Ovary (tissue), 9 donors: ENCODE results near the gene TCEA2. TPM values are rescaled to one million over a fixed set of nuclear protein-coding genes. Genes with fewer than 3 reads are reported as not detected.

Source experiments
- DNase-seq, 5 donors: peaks; one replicate each; pipeline ENCODE4 v3.0.0-alpha.2; 2019 to 2020
- H3K27ac ChIP-seq, 2 donors: fragments of 200-600 bp; one replicate each; pipeline versions ENCODE4 v1.5.1 to v1.8.0; 2019 to 2022
- H3K27me3 ChIP-seq: fragments of 200-600 bp; one replicate; pipeline ENCODE4 v1.8.0; 2022
- H3K36me3 ChIP-seq: fragments of 200-600 bp; sonication (generic); one replicate; pipeline ENCODE4 v1.5.1; 2019
- H3K4me1 ChIP-seq: one replicate; pipeline ENCODE4 v1.8.1; 2013; ENCODE audit warnings: mild to moderate bottlenecking, moderate library complexity; ENCODE audit not compliant: insufficient read depth
- H3K4me3 ChIP-seq: fragments of 200-600 bp; sonication (generic); one replicate; pipeline ENCODE4 v1.5.1; 2017
- H3K9me3 ChIP-seq, 2 donors: fragments of 200-600 bp in 1 of 2; sonication (generic) in 1 of 2; one replicate each; pipeline versions ENCODE4 v1.5.1 to v1.8.1; 2013 to 2019; ENCODE audit warnings: mild to moderate bottlenecking in 1 of 2, moderate library complexity in 1 of 2
- EP300 ChIP-seq: sonication (generic); formaldehyde crosslinking; IDR thresholded peaks from one replicate; pipeline ENCODE4 v1.6.1; 2017; ENCODE audit warnings: antibody characterized with exemption
- POLR2A ChIP-seq: fragments of 450-650 bp; IDR thresholded peaks from one replicate; pipeline ENCODE4 v1.6.1; 2017; ENCODE audit warnings: antibody characterized with exemption, mild to moderate bottlenecking, moderate library complexity
- WGBS, 3 donors: extraction: QIAGEN DNeasy Blood & Tissue Kit in 1 of 3; methylation state at CpG; one replicate each; pipeline versions ENCODE4 v1.1.5 to v1.1.7; 2013 to 2017; 5-methylcytosine and 5-hydroxymethylcytosine counted together
- intact Hi-C, 4 donors: fragments of 100-400 bp; cut with DNase I; formaldehyde crosslinking; loops; one replicate each; pipeline versions ENCODE4 v1.11.0 to v1.15.1; 2022 to 2023
- polyA plus RNA-seq, 2 donors: library from polyadenylated mRNA; stranded (reverse); fragments of 200-250 nt in 1 of 2; fragments of 350-450 nt in 1 of 2; fragmentation: Illumina TruSeq in 1 of 2; extraction: RNeasy Lipid Tissue Mini Kit (QIAGEN cat#74804) in 1 of 2; gene quantifications; one replicate each; pipeline ENCODE4 v1.2.3, GENCODE V29; 2013 to 2014
- total RNA-seq, 7 donors: library from RNA; depleted of rRNA in 2 of 7; stranded (reverse); fragments of >200 nt in 2 of 7; fragmentation: NEBNext Ultra II Directional in 3 of 7; extraction: Animal tissue kit (Norgen Biotek cat#: 25700) in 3 of 7; gene quantifications; one replicate each; pipeline versions ENCODE4 v1.1.0 to v1.2.4, GENCODE V29; 2016 to 2023
- TF ChIP-seq, protein P1 (sequence below), 3 donors: fragments of 450-650 bp in 2 of 3; fragments of 200-600 bp in 1 of 3; IDR thresholded peaks; one replicate each; pipeline versions ENCODE4 v1.5.1 to v1.8.0; 2016 to 2022; ENCODE audit warnings: antibody characterized with exemption in 3 of 3, mild to moderate bottlenecking in 1 of 3
- donor health status: DM: no; HTN: no; CAD: no; lungs with moderate emphysema.
- donor health status: DM: no; HTN: no; CAD: no.
- donor health status: Bipolar disorder and iron deficiency.
- donor health status: DM: yes; HTN: yes; CAD: no.
- donor health status: DM: no; HTN: no; CAD: no.
- donor health status: DM: yes; HTN: yes; CAD: no.

The TCEA2 gene
- total and polyA plus RNA-seq, 9 donors, result 20.0 to 93.5 (median 71.9) TPM

DNA sequence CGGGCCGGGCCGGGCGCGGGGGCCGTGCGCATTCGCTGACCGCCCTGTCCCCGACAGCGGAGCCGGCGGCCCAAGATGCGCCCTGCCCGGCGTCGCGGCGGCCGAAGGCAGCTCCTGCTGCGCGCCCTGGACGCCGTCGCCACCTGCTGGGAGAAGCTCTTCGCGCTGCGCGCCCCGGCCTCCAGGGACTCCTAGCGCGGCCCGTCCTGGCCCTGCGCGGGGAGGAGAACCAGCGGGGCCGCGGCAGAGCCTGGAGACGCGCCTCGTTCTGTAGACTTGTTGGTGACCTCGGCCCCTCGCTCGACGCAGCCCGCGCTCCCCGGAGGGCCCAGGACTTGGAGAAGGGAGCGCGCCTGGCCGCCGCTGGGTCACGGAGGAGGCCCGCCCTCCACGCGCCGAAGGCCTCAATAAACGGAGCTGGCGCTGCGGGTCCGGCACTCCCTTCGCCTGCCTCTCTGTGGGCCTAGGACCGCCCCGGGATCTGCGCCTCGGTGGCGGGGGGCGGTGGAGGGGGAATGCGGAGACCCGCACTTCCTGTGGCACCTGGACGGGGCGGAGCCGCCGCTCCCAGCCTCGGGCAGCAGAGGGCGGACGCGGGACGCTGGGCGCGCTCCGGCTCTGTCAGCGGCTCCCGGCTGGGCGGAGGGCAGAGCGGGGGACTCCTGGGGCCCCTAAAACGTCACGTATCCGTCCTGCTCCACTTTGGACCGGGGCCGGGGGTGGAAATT is 24.3 kb upstream of the TCEA2 start:
- Histone ChIP-seq H3K27ac (no peak overlapping the region), H3K4me1 (peaks cover 5% of the 10 kb centered on the region), H3K4me3 (peak overlapping the region; percentile 32), H3K36me3 (no peaks in the 10 kb centered on the region), H3K27me3 (peaks cover 2% of the 10 kb centered on the region), H3K9me3 (no peaks in the 10 kb centered on the region)
- intact Hi-C loops, result loop anchor here in 1 of 4 donors (10.0 kb wide), 1 partner anchor 76 kb away; no protein-coding TSS in a partner anchor
- DNase-seq, result peak; percentile 37 to 75 (median 63)
- 0 to 1% (median 0%) methylated on average over 63 to 90 of the region's 91 CpGs for WGBS, 3 donors
- no peak for TF ChIP-seq EP300
- TF ChIP-seq POLR2A, result no peak
- TF ChIP-seq, protein P1, sequence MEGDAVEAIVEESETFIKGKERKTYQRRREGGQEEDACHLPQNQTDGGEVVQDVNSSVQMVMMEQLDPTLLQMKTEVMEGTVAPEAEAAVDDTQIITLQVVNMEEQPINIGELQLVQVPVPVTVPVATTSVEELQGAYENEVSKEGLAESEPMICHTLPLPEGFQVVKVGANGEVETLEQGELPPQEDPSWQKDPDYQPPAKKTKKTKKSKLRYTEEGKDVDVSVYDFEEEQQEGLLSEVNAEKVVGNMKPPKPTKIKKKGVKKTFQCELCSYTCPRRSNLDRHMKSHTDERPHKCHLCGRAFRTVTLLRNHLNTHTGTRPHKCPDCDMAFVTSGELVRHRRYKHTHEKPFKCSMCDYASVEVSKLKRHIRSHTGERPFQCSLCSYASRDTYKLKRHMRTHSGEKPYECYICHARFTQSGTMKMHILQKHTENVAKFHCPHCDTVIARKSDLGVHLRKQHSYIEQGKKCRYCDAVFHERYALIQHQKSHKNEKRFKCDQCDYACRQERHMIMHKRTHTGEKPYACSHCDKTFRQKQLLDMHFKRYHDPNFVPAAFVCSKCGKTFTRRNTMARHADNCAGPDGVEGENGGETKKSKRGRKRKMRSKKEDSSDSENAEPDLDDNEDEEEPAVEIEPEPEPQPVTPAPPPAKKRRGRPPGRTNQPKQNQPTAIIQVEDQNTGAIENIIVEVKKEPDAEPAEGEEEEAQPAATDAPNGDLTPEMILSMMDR (IDR thresholded peaks at IDR 0.05), result peak; percentile 29 to 65 (median 44)

DNA sequence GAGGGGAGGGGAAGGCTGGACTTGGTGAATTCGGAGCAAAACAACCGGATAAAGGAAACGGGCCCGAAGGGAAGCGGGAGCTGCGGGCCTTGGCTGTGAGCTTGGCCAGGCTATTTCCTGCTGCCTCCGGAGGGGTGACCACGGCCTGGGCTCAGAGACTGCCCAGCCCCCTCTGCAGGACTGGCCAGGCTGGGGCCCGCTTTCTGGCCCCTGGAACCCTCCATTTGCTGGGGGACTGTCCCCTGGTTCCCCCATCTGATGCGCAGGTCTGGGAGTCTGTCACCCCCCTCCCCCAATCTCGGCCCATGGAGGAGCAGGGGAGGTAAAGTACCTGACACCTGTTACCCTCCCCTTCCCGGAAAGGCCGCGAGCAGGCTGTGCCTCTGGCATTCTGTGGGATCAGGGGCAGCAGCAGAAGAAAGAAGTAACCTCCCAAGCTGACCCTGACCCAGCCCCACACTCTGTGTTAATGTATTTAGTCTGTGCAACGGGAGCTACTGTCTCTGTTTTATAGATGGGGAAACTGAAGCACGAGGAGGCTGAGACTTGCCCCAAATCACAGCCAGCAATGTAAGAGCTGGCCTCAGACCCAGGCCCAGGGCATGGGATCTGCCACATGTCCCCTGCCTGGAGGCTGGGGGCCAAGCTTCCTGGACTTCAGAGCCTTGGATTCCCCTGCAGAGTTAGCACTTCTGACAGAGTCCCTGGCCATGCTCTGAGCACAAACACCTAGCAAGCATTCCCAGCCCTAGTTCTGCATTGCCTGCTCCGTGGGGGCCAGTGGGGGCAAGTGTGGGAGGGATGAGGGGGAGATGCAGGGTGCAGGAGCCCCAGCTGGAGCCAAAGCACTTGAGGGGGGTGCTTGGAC is 23.5 kb upstream of the TCEA2 start:
- Histone ChIP-seq H3K27me3 (peaks cover 2% of the 10 kb centered on the region), H3K27ac (no peak overlapping the region), H3K9me3 (no peaks in the 10 kb centered on the region), H3K4me1 (peaks cover 2% of the 10 kb centered on the region), H3K4me3 (no peak overlapping the region), H3K36me3 (no peaks in the 10 kb centered on the region)
- intact Hi-C loops, result loop anchor here in 1 of 4 donors (10.0 kb wide), 1 partner anchor 75 kb away; no protein-coding TSS in a partner anchor
- TF ChIP-seq, protein P1 (IDR thresholded peaks at IDR 0.05), result no peak
- TF ChIP-seq EP300 (no peak), POLR2A (no peak)
- DNase-seq, result no peak
- 5 to 7% (median 7%) methylated on average over 17 of the region's 17 CpGs for WGBS, 3 donors

DNA sequence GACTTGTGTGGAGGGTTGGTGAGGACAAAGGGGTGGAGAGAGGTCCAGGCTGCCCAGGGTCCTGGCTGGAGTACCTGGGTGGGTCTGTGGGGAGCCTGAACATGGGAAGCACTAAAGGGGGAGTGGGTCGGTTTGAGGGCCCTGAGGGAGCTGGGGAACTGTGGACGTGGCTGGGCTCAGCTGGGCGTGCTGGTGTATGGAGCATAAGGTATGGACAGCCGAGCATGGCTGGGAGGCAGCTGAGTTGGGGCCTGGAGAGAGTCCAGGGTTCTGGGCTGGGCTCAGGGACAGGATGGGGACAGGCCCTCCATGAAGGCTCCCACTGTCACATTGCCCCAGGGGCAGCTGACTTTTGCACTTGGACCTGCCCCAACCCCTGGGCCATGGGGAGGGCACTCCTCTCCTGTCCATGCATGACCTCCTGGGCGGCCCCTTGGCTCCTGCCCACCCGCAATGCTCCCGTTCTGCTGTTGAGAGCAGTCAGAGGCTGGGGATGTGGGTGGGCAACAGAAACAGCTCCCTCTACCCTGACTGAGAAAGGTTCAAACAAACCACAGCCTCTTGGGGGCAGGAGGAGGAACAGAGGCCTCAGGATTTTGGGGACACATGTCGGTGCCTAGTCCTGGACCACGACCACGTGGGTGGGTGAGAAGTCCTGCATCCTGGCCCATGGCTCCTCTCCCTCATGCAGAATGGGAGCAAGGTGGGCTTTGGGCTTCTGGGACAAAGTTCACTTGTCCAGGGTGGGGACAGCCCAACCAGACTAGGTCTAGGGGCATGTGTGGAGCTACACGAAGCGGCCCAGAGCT is 22.6 kb upstream of the TCEA2 start:
- 57 to 60% (median 59%) methylated on average over 12 of the region's 12 CpGs for WGBS, 3 donors
- peaks cover 2% of the 10 kb centered on the region for H3K27me3 ChIP-seq
- no peak overlapping the region for H3K27ac ChIP-seq

More for the DNA sequence above, 22.6 kb upstream of the TCEA2 start:
- TF ChIP-seq, protein P1 (IDR thresholded peaks at IDR 0.05), result no peak
- TF ChIP-seq POLR2A (no peak), EP300 (no peak)
- Histone ChIP-seq H3K4me3 (no peak overlapping the region), H3K9me3 (no peaks in the 10 kb centered on the region), H3K4me1 (peaks cover 2% of the 10 kb centered on the region), H3K36me3 (no peaks in the 10 kb centered on the region)
- no peak for DNase-seq
- intact Hi-C loops, result no loop called here
